ENCODE measurements around the gene EPB41. TPM values are rescaled to one million over a fixed set of nuclear protein-coding genes. Genes with fewer than 3 reads are reported as not detected.

EPB41 gene
- total RNA-seq, 4 donors from 2014 or later, result 71.6 to 117 (median 92.6) TPM

DNA sequence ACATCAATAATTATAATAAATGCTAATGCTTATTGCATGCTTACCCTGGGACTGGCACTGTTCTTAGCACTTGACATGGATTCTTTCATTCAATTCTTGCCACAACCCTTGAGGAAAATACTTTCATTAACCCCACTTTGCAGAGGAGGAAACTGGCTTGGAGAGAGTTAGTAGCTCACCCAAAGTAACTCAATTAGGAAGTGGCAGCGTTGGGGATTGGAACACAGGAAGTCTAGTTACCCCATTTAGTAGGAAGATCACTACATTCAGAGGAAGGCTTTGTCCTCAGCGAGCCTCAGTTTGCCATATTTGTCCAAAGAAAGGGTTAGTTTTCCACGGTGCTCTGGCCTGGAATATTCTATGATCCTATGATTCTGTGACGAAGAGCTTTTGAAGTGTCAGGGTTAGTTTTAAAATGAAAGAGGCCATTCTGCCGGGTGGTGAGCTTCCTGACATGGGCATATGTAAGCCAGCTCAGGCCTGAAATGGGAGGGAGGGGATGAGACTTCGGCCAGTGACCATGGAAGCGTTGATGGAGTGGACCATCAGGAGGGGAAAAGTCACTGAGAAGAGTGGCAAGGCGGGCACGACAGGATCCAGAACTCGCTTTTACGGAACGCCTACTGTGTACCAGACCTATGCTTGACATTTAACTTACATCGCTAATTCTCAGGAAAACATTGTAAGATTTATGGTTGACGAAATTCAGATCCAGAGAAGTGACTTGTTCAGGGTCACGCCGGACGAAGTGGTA lies 28.2 kb upstream of the EPB41 start:
- peak overlapping the region in 3 of 4 donors; percentile 86 to 97 (median 92) for H3K4me3 ChIP-seq
- H3K4me1 ChIP-seq, result peaks cover 20 to 49% (median 31%) of the 10 kb centered on the region in 4 donors
- intact Hi-C loops (cut with DNase I; ENCODE audit: low total_unique reads), result loop anchor here (10.0 kb wide), 1 partner anchor 239 kb away; the partner anchor contains the start of gene TMEM200B
- no peaks in the 10 kb centered on the region for H3K36me3 ChIP-seq
- in situ Hi-C loops (cut with MboI; ENCODE audit: low pct_ligation_motif_present in 1 of 4, low pct_unique_long_range_greater_than_20kb in 1 of 4, low sequenced_read_pairs in 3 of 4), result loop anchor here in 3 of 4 donors (10.0 to 25.0 kb wide), 3 partner anchors 149 to 374 kb away; partner anchors contain the start of gene RCC1 (in 1 of the 3)
- WGBS, 2 donors (ENCODE audit: low coverage in 1 of 2), result 53 to 76% methylated on average over 6 to 17 of the region's 17 CpGs
- H3K9me3 ChIP-seq, result no peaks in the 10 kb centered on the region
- no peak for DNase-seq
- peak overlapping the region; percentile 84 to 87 (median 86) for H3K27ac ChIP-seq
- TF ChIP-seq EP300 (IDR thresholded peaks at IDR 0.05; ENCODE audit: low read depth) (no peak), POLR2AphosphoS5 (IDR thresholded peaks at IDR 0.05) (no peak), POLR2A (IDR thresholded peaks at IDR 0.05) (no peak)
- TF ChIP-seq, protein P1, sequence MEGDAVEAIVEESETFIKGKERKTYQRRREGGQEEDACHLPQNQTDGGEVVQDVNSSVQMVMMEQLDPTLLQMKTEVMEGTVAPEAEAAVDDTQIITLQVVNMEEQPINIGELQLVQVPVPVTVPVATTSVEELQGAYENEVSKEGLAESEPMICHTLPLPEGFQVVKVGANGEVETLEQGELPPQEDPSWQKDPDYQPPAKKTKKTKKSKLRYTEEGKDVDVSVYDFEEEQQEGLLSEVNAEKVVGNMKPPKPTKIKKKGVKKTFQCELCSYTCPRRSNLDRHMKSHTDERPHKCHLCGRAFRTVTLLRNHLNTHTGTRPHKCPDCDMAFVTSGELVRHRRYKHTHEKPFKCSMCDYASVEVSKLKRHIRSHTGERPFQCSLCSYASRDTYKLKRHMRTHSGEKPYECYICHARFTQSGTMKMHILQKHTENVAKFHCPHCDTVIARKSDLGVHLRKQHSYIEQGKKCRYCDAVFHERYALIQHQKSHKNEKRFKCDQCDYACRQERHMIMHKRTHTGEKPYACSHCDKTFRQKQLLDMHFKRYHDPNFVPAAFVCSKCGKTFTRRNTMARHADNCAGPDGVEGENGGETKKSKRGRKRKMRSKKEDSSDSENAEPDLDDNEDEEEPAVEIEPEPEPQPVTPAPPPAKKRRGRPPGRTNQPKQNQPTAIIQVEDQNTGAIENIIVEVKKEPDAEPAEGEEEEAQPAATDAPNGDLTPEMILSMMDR (IDR thresholded peaks at IDR 0.05), result no peak
- H3K27me3 ChIP-seq, result no peaks in the 10 kb centered on the region

DNA sequence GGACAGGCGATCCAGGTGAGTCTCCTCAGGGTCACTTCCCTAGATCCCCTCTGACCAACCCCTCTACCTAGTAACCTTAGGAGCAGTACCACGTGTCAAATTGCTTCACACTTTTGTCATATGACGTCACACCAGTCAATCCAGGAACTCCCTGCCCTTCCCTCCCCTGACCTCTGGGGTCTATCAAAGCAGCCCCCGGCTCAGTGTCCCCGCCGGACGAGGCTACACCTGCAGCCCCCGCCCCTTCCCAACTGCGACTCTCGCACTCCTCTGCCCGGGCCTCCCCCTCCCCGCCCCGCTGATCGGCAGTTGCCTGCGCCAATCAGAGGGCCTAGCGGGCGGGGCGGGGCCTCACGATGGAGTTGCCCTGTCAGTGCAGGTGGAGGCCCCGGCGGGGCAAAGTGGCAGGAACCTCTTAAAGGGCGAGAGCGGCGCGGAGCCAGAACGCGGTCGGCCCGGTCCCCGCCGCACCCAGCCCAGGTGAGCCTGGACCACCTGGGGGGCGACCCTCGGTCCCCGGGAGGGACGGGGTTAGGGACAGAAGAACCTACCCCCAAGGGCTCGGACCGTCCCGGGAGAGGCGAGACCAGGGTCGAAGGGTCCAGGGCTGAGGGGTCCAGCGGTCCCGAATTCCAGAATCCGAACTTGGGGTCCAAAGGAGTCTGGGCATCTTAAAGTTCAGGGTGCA lies 27.5 kb upstream of the EPB41 start:
- Histone ChIP-seq H3K4me3 (peak overlapping the region; percentile 86 to 100 (median 94)), H3K27ac (peak overlapping the region; percentile 84 to 87 (median 86)), H3K9me3 (no peaks in the 10 kb centered on the region), H3K4me1 (peaks cover 20 to 46% (median 30%) of the 10 kb centered on the region in 4 donors), H3K27me3 (no peaks in the 10 kb centered on the region), H3K36me3 (no peaks in the 10 kb centered on the region)
- TF ChIP-seq, protein P1 (IDR thresholded peaks at IDR 0.05), result peak in 1 of 5 experiments; percentile 29
- TF ChIP-seq POLR2AphosphoS5 (IDR thresholded peaks at IDR 0.05) (peak; percentile 81 to 91 (median 83)), EP300 (IDR thresholded peaks at IDR 0.05; ENCODE audit: low read depth) (no peak), POLR2A (IDR thresholded peaks at IDR 0.05) (peak; percentile 84)
- in situ Hi-C loops (cut with MboI; ENCODE audit: low pct_ligation_motif_present in 1 of 4, low pct_unique_long_range_greater_than_20kb in 1 of 4, low sequenced_read_pairs in 3 of 4), result loop anchor here in 3 of 4 donors (10.0 to 25.0 kb wide), 3 partner anchors 148 to 375 kb away; partner anchors contain the start of gene RCC1 (in 1 of the 3)
- intact Hi-C loops (cut with DNase I; ENCODE audit: low total_unique reads), result loop anchor here (10.0 kb wide), 1 partner anchor 238 kb away; the partner anchor contains the start of gene TMEM200B
- peak; percentile 93 for DNase-seq
- WGBS, 2 donors (ENCODE audit: low coverage in 1 of 2), result 1% methylated on average over 28 of the region's 43 CpGs; no CpG with 5 or more reads in 1 of the 2 donors

DNA sequence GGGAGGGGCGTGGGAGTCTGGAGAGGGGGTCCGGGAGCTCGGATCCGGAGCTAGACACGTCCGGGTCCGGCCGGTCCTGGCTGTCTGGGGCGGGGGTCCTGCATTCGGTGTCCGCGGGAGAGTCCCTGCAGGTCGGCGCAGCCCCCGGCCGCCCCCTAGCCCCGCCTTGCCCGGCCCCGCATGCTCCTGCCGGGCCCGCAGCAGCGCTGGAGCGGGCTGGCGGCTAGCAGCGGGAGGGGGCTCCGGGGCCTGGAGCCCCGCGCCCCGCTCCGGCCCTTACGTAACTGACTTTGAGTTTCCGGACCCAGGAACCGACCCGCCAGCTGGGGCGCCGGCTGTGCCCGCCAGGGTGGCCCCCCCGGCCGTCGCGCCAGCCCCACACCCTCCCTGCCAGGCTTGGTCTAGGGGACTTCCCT lies 26.9 kb upstream of the EPB41 start:
- WGBS, 2 donors (ENCODE audit: low coverage in 1 of 2), result 1% methylated on average over 39 of the region's 41 CpGs; no CpG with 5 or more reads in 1 of the 2 donors
- no peaks in the 10 kb centered on the region for H3K27me3 ChIP-seq
- TF ChIP-seq, protein P1 (IDR thresholded peaks at IDR 0.05), result no peak
- TF ChIP-seq POLR2A (IDR thresholded peaks at IDR 0.05), result no peak
- TF ChIP-seq EP300 (IDR thresholded peaks at IDR 0.05; ENCODE audit: low read depth), result no peak
- no peak for TF ChIP-seq POLR2AphosphoS5 (IDR thresholded peaks at IDR 0.05)
- H3K4me1 ChIP-seq, result peaks cover 20 to 41% (median 29%) of the 10 kb centered on the region in 4 donors
- in situ Hi-C loops (cut with MboI; ENCODE audit: low pct_ligation_motif_present in 1 of 4, low pct_unique_long_range_greater_than_20kb in 1 of 4, low sequenced_read_pairs in 3 of 4) (loop anchor here in 3 of 4 donors (10.0 to 25.0 kb wide), 3 partner anchors 147 to 375 kb away; partner anchors contain the start of gene RCC1 (in 1 of the 3)), intact Hi-C loops (cut with DNase I; ENCODE audit: low total_unique reads) (loop anchor here (10.0 kb wide), 1 partner anchor 237 kb away; the partner anchor contains the start of gene TMEM200B)
- no peaks in the 10 kb centered on the region for H3K36me3 ChIP-seq
- H3K4me3 ChIP-seq, result peak overlapping the region; percentile 86 to 100 (median 94)
- DNase-seq, result peak; percentile 60
- H3K9me3 ChIP-seq, result no peaks in the 10 kb centered on the region
- H3K27ac ChIP-seq, result peak overlapping the region; percentile 84 to 87 (median 86)
